ENCODE measurements around the gene FBXW5.

FBXW5 gene

GRCh38 chr9:136923881-136924280 lies 20.7 kb downstream of the FBXW5 start:
- no peak for ATAC-seq
- TF ChIP-seq, protein P1, sequence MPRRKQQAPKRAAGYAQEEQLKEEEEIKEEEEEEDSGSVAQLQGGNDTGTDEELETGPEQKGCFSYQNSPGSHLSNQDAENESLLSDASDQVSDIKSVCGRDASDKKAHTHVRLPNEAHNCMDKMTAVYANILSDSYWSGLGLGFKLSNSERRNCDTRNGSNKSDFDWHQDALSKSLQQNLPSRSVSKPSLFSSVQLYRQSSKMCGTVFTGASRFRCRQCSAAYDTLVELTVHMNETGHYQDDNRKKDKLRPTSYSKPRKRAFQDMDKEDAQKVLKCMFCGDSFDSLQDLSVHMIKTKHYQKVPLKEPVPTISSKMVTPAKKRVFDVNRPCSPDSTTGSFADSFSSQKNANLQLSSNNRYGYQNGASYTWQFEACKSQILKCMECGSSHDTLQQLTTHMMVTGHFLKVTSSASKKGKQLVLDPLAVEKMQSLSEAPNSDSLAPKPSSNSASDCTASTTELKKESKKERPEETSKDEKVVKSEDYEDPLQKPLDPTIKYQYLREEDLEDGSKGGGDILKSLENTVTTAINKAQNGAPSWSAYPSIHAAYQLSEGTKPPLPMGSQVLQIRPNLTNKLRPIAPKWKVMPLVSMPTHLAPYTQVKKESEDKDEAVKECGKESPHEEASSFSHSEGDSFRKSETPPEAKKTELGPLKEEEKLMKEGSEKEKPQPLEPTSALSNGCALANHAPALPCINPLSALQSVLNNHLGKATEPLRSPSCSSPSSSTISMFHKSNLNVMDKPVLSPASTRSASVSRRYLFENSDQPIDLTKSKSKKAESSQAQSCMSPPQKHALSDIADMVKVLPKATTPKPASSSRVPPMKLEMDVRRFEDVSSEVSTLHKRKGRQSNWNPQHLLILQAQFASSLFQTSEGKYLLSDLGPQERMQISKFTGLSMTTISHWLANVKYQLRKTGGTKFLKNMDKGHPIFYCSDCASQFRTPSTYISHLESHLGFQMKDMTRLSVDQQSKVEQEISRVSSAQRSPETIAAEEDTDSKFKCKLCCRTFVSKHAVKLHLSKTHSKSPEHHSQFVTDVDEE (CRISPR knock-in tag; IDR thresholded peaks at IDR 0.05): no peak
- TF ChIP-seq CSDC2 (CRISPR knock-in tag; IDR thresholded peaks at IDR 0.05) (no peak), PATZ1 (CRISPR knock-in tag; IDR thresholded peaks at IDR 0.05; ENCODE audit: borderline replicate concordance) (no peak), ZFP30 (CRISPR knock-in tag; IDR thresholded peaks at IDR 0.05) (no peak), OSR1 (CRISPR knock-in tag; IDR thresholded peaks at IDR 0.05) (no peak), ESRRG (CRISPR knock-in tag; IDR thresholded peaks at IDR 0.05) (no peak), SNAI2 (CRISPR knock-in tag; IDR thresholded peaks at IDR 0.05) (no peak)
- TF ChIP-seq, protein P2, sequence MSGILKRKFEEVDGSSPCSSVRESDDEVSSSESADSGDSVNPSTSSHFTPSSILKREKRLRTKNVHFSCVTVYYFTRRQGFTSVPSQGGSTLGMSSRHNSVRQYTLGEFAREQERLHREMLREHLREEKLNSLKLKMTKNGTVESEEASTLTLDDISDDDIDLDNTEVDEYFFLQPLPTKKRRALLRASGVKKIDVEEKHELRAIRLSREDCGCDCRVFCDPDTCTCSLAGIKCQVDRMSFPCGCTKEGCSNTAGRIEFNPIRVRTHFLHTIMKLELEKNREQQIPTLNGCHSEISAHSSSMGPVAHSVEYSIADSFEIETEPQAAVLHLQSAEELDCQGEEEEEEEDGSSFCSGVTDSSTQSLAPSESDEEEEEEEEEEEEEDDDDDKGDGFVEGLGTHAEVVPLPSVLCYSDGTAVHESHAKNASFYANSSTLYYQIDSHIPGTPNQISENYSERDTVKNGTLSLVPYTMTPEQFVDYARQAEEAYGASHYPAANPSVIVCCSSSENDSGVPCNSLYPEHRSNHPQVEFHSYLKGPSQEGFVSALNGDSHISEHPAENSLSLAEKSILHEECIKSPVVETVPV (CRISPR knock-in tag; IDR thresholded peaks at IDR 0.05): no peak
- TF ChIP-seq, protein P3, sequence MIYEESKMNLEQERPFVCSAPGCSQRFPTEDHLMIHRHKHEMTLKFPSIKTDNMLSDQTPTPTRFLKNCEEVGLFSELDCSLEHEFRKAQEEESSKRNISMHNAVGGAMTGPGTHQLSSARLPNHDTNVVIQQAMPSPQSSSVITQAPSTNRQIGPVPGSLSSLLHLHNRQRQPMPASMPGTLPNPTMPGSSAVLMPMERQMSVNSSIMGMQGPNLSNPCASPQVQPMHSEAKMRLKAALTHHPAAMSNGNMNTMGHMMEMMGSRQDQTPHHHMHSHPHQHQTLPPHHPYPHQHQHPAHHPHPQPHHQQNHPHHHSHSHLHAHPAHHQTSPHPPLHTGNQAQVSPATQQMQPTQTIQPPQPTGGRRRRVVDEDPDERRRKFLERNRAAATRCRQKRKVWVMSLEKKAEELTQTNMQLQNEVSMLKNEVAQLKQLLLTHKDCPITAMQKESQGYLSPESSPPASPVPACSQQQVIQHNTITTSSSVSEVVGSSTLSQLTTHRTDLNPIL (CRISPR knock-in tag; IDR thresholded peaks at IDR 0.05; ENCODE audit: low read depth): no peak

DNA sequence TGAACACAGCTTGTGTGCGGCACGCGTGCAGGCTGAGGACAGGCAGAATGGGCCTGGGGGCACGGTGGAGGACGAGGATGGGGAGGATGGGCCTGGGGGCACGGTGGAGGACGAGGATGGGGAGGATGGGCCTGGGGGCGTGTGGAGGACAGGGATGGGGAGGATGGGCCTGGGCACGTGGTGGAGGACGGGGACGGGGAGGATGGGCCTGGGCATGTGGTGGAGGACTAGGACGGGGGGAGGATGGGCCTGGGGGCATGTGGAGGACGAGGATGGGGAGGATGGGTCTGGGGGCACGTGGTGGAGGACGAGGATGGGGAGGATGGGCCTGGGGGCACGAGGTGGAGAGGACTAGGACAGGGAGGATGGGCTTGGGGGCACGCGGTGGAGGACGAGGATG lies 22.0 kb downstream of the FBXW5 start:
- no peak for ATAC-seq

GRCh38 chr9:136921718-136922117 lies 22.8 kb downstream of the FBXW5 start:
- no peak for TF ChIP-seq ZC3H10 (CRISPR knock-in tag; IDR thresholded peaks at IDR 0.05)
- TF ChIP-seq, protein P3 (CRISPR knock-in tag; IDR thresholded peaks at IDR 0.05; ENCODE audit: low read depth): no peak
- TF ChIP-seq SNAI2 (CRISPR knock-in tag; IDR thresholded peaks at IDR 0.05): no peak
- TF ChIP-seq POU6F1 (CRISPR knock-in tag; IDR thresholded peaks at IDR 0.05; ENCODE audit: borderline replicate concordance, low read depth): no peak
- TF ChIP-seq ARNTL (CRISPR knock-in tag; IDR thresholded peaks at IDR 0.05; ENCODE audit: borderline replicate concordance, low read depth): no peak
- no peak for TF ChIP-seq TOX (CRISPR knock-in tag; IDR thresholded peaks at IDR 0.05; ENCODE audit: borderline replicate concordance)
- TF ChIP-seq PPARA (CRISPR knock-in tag; IDR thresholded peaks at IDR 0.05; ENCODE audit: borderline replicate concordance): no peak
- TF ChIP-seq CSDC2 (CRISPR knock-in tag; IDR thresholded peaks at IDR 0.05): no peak
- no peak for TF ChIP-seq OSR1 (CRISPR knock-in tag; IDR thresholded peaks at IDR 0.05)
- TF ChIP-seq, protein P2 (CRISPR knock-in tag; IDR thresholded peaks at IDR 0.05): no peak
- TF ChIP-seq ZNF70 (CRISPR knock-in tag; IDR thresholded peaks at IDR 0.05): no peak
- TF ChIP-seq BACH2 (CRISPR knock-in tag; IDR thresholded peaks at IDR 0.05; ENCODE audit: borderline replicate concordance): no peak
- TF ChIP-seq ESRRG (CRISPR knock-in tag; IDR thresholded peaks at IDR 0.05): no peak
- TF ChIP-seq ZNF8 (CRISPR knock-in tag; IDR thresholded peaks at IDR 0.05): no peak
- no peak for TF ChIP-seq ISL1 (CRISPR knock-in tag; IDR thresholded peaks at IDR 0.05)
- TF ChIP-seq GLIS3 (CRISPR knock-in tag; IDR thresholded peaks at IDR 0.05): no peak
- no peak for ATAC-seq

More for the DNA sequence above, 22.0 kb downstream of the FBXW5 start:
- no peak for TF ChIP-seq RARB (CRISPR knock-in tag; IDR thresholded peaks at IDR 0.05)
- no peak for TF ChIP-seq TOX (CRISPR knock-in tag; IDR thresholded peaks at IDR 0.05; ENCODE audit: borderline replicate concordance)
- no peak for TF ChIP-seq PPARA (CRISPR knock-in tag; IDR thresholded peaks at IDR 0.05; ENCODE audit: borderline replicate concordance)
- TF ChIP-seq ZFP30 (CRISPR knock-in tag; IDR thresholded peaks at IDR 0.05): no peak
- no peak for TF ChIP-seq ISL1 (CRISPR knock-in tag; IDR thresholded peaks at IDR 0.05)

Measured in SK-N-SH treated with all-trans-retinoic acid at 6 μM for 48 hours (cell line).